ENCODE results near the gene S100B.

S100B gene

DNA sequence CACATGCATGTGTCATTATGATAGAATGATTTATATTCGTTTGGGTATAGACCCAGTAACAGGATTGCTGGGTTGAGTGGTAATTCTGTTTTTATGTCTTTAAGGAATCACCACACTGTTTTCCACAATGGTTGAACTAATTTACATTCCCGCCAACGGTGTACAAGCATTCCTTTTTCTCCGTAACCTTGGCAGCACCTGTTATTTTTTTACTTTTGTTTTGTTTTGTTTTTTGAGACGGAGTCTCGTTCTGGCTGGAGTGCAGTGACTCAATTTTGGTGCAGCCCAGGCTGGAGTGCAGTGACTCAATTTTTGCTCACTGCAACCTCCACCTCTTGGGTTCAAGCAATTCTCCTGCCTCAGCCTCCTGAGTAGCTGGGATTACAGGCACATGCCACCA, 8.5 kb upstream of the S100B start:
- no peaks in the 10 kb centered on the region for H3K27me3 ChIP-seq (ENCODE audit: insufficient read depth, low read length)
- H3K36me3 ChIP-seq (ENCODE audit: insufficient read depth, low read depth, low read length) = no peaks in the 10 kb centered on the region
- H3K4me3 ChIP-seq (ENCODE audit: low read length) = no peak overlapping the region
- no peaks in the 10 kb centered on the region; the same call in 1 of the 2 replicates for H3K9me3 ChIP-seq (ENCODE audit: insufficient read depth, low read depth, low read length)
- H3K27ac ChIP-seq (ENCODE audit: low read length) = no peak overlapping the region
- no peaks in the 10 kb centered on the region for H3K4me1 ChIP-seq (ENCODE audit: insufficient read depth, low read length)
- no peak overlapping the region for H3K9ac ChIP-seq (ENCODE audit: low read depth, low read length)

DNA sequence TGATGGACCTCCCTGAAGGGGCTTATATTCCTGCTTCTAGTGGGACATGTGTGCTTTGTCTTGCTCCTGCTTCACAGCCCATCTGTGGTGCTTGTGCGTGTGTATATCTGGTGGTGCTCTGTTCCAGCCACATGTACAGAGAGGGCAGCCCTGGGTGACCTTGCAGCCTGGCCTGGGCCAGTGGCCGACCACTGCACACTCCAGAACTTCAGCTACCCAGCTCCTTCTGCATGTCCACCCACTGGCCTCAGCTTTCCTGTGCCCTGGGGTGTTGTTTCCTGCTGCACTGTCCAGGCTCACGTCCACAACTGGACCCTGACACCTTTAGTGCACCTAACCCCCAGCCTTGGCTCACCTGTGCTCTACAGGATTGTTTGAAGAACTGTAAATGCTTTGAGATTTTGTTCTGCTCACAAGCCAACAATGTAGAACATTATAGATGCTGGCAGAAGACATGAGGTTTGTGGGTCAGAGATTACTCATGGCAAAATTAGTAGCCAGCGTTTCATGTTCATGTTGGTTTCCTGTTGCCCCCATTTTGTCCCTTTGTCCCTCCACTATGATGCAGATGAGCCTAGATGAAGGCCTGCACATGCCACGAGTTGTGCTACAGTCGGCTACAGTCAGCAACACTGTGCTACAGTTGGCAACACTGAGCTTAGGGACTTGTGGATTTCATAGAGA, 5.3 kb upstream of the S100B start:
- Histone ChIP-seq H3K36me3 (ENCODE audit: insufficient read depth, low read depth, low read length) (no peaks in the 10 kb centered on the region), H3K9ac (ENCODE audit: low read depth, low read length) (no peak overlapping the region), H3K9me3 (ENCODE audit: insufficient read depth, low read depth, low read length) (no peaks in the 10 kb centered on the region; the same call in 1 of the 2 replicates), H3K27me3 (ENCODE audit: insufficient read depth, low read length) (no peaks in the 10 kb centered on the region), H3K4me1 (ENCODE audit: insufficient read depth, low read length) (no peaks in the 10 kb centered on the region; the same call in 1 of the 2 replicates), H3K4me3 (ENCODE audit: low read length) (no peak overlapping the region), H3K27ac (ENCODE audit: low read length) (no peak overlapping the region)

DNA sequence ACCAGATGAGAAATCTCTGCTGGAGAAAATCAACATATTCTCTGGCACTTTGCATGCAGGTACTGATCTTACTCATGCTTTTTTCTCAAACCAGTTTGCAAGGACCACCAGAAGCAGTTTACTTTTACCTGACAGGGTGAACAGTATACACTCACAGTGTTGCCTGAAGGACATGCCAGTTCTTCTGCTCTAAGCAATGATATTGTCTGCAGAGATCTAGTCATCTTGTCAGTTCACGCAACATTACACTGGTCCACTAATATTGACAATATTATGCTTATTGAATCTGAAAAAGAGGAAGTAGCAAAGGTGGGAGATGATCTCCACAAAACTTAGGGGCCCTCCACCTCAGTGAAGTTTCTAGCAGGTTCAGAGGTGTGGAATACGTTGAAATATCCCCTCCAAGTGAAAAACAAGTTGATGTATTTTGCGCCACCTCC, 3.8 kb upstream of the S100B start:
- Histone ChIP-seq H3K27me3 (ENCODE audit: insufficient read depth, low read length) (no peaks in the 10 kb centered on the region), H3K4me1 (ENCODE audit: insufficient read depth, low read length) (no peaks in the 10 kb centered on the region; the same call in 1 of the 2 replicates), H3K9ac (ENCODE audit: low read depth, low read length) (no peak overlapping the region), H3K27ac (ENCODE audit: low read length) (no peak overlapping the region), H3K9me3 (ENCODE audit: insufficient read depth, low read depth, low read length) (no peaks in the 10 kb centered on the region; the same call in 1 of the 2 replicates), H3K36me3 (ENCODE audit: insufficient read depth, low read depth, low read length) (no peaks in the 10 kb centered on the region), H3K4me3 (ENCODE audit: low read length) (no peak overlapping the region)

DNA sequence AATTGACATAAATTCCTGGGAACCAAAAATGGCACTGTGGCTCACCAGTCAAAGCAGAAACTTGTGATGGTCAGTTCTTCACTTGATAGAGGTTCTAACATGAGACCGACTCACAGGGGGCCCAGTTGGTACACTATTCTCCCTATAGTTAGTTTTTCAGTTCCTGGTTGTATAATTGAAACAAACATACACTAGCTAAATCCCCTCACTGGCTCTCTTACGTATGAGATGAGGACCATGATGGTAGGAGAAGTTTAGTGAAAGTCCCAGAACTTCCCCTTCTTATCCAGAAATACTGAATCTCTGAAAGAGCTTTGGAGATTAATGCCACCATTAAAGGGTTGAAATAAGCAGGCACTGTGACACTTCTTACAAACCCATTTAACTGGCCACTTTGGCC, 2.8 kb upstream of the S100B start:
- Histone ChIP-seq H3K27ac (ENCODE audit: low read length) (no peak overlapping the region), H3K4me1 (ENCODE audit: insufficient read depth, low read length) (peaks cover 5% of the 10 kb centered on the region; the same call in 1 of the 2 replicates), H3K4me3 (ENCODE audit: low read length) (no peak overlapping the region), H3K27me3 (ENCODE audit: insufficient read depth, low read length) (no peaks in the 10 kb centered on the region), H3K9me3 (ENCODE audit: insufficient read depth, low read depth, low read length) (no peaks in the 10 kb centered on the region; the same call in 1 of the 2 replicates), H3K36me3 (ENCODE audit: insufficient read depth, low read depth, low read length) (no peaks in the 10 kb centered on the region), H3K9ac (ENCODE audit: low read depth, low read length) (no peak overlapping the region)

GRCh38 chr21:46606427-46606813, 1.5 kb upstream of the S100B start:
- Histone ChIP-seq H3K9ac (ENCODE audit: low read depth, low read length) (no peak overlapping the region), H3K4me3 (ENCODE audit: low read length) (no peak overlapping the region), H3K36me3 (ENCODE audit: insufficient read depth, low read depth, low read length) (no peaks in the 10 kb centered on the region), H3K27ac (ENCODE audit: low read length) (no peak overlapping the region), H3K27me3 (ENCODE audit: insufficient read depth, low read length) (no peaks in the 10 kb centered on the region), H3K9me3 (ENCODE audit: insufficient read depth, low read depth, low read length) (no peaks in the 10 kb centered on the region; the same call in 1 of the 2 replicates), H3K4me1 (ENCODE audit: insufficient read depth, low read length) (peaks cover 5% of the 10 kb centered on the region; the same call in 1 of the 2 replicates)

DNA sequence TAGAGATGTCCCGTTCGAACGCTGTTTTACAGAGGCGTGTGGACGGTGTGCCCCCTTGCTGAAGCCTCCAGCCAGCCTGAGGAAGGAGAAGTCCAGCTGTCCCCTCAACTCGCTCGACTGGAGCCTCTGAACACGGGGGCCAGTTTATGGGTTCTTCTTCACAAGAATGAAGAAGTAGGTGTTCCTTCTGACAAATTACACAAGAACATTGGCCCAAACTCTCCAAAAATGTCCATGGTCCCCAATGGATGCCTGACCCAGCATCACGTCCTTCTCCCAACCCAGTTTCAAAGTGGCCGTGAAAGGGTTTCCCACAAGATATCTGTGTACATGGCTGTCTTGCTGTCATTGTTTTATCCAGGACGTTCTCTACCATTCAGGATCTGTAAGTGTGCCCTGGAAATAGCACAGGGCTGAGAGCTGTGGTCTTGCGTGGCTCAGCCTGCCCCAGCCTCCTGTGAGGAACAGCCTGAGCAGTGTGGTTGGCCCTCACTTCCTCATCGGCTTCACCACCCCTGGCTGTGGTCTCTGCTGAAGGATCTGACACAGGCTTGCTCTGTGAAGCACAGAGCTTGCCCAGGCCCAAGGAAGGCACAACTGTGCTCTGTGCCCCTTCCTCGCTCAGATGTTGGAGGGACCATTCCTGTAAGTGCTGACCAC, 1.0 kb upstream of the S100B start:
- no peaks in the 10 kb centered on the region; the same call in 1 of the 2 replicates for H3K9me3 ChIP-seq (ENCODE audit: insufficient read depth, low read depth, low read length)

GRCh38 chr21:46604329-46604974, 430 bp downstream of the S100B start:
- Histone ChIP-seq H3K36me3 (ENCODE audit: insufficient read depth, low read depth, low read length) (no peaks in the 10 kb centered on the region), H3K4me1 (ENCODE audit: insufficient read depth, low read length) (peaks cover 5% of the 10 kb centered on the region; the same call in 1 of the 2 replicates), H3K27me3 (ENCODE audit: insufficient read depth, low read length) (no peaks in the 10 kb centered on the region), H3K4me3 (ENCODE audit: low read length) (no peak overlapping the region), H3K9ac (ENCODE audit: low read depth, low read length) (no peak overlapping the region), H3K9me3 (ENCODE audit: insufficient read depth, low read depth, low read length) (no peaks in the 10 kb centered on the region), H3K27ac (ENCODE audit: low read length) (no peak overlapping the region)

More for the DNA sequence above, 1.0 kb upstream of the S100B start:
- Histone ChIP-seq H3K27me3 (ENCODE audit: insufficient read depth, low read length) (no peaks in the 10 kb centered on the region), H3K4me3 (ENCODE audit: low read length) (no peak overlapping the region), H3K9ac (ENCODE audit: low read depth, low read length) (no peak overlapping the region), H3K36me3 (ENCODE audit: insufficient read depth, low read depth, low read length) (no peaks in the 10 kb centered on the region), H3K27ac (ENCODE audit: low read length) (no peak overlapping the region), H3K4me1 (ENCODE audit: insufficient read depth, low read length) (peaks cover 5% of the 10 kb centered on the region; the same call in 1 of the 2 replicates)

- Histone ChIP-seq H3K27ac (ENCODE audit: low read length) (no peak overlapping the region), H3K36me3 (ENCODE audit: insufficient read depth, low read depth, low read length) (no peaks in the 10 kb centered on the region), H3K9me3 (ENCODE audit: insufficient read depth, low read depth, low read length) (no peaks in the 10 kb centered on the region), H3K9ac (ENCODE audit: low read depth, low read length) (no peak overlapping the region), H3K27me3 (ENCODE audit: insufficient read depth, low read length) (no peaks in the 10 kb centered on the region), H3K4me3 (ENCODE audit: low read length) (no peak overlapping the region), H3K4me1 (ENCODE audit: insufficient read depth, low read length) (peaks cover 5% of the 10 kb centered on the region; the same call in 1 of the 2 replicates)
Measured at GRCh38 chr21:46603228-46603627, 1.7 kb downstream of the S100B start.

DNA sequence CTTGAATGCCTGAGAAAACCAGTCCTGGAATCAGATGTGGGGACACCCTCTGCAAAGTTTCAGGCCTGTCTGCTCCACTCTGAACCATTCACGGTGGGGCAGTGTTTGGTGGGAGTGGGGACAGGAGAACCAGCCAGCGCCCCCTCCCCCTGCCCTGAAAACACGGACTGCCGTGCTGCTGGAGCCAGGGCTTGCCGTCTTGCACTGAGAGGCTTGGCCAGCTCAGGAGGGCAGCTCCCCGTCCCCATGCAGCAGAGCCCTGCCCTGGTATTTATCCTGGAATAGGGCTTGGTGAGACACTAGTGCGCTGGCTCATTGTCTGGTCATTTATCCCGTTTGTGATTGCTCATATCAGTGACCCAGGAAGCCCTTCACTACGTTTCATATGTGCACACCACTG, 3.9 kb downstream of the S100B start:
- Histone ChIP-seq H3K27ac (ENCODE audit: low read length) (no peak overlapping the region), H3K27me3 (ENCODE audit: insufficient read depth, low read length) (no peaks in the 10 kb centered on the region), H3K4me1 (ENCODE audit: insufficient read depth, low read length) (peaks cover 5% of the 10 kb centered on the region; the same call in 1 of the 2 replicates), H3K9me3 (ENCODE audit: insufficient read depth, low read depth, low read length) (no peaks in the 10 kb centered on the region), H3K9ac (ENCODE audit: low read depth, low read length) (no peak overlapping the region), H3K4me3 (ENCODE audit: low read length) (no peak overlapping the region), H3K36me3 (ENCODE audit: insufficient read depth, low read depth, low read length) (no peaks in the 10 kb centered on the region)

GRCh38 chr21:46600305-46600704, 4.6 kb downstream of the S100B start:
- peaks cover 4% of the 10 kb centered on the region; the same call in 1 of the 2 replicates for H3K9me3 ChIP-seq (ENCODE audit: insufficient read depth, low read depth, low read length)
- peaks cover 5% of the 10 kb centered on the region; the same call in 1 of the 2 replicates for H3K4me1 ChIP-seq (ENCODE audit: insufficient read depth, low read length)
- H3K36me3 ChIP-seq (ENCODE audit: insufficient read depth, low read depth, low read length) = no peaks in the 10 kb centered on the region
- H3K27ac ChIP-seq (ENCODE audit: low read length) = no peak overlapping the region
- H3K9ac ChIP-seq (ENCODE audit: low read depth, low read length) = no peak overlapping the region
- H3K27me3 ChIP-seq (ENCODE audit: insufficient read depth, low read length) = no peaks in the 10 kb centered on the region
- H3K4me3 ChIP-seq (ENCODE audit: low read length) = no peak overlapping the region

DNA sequence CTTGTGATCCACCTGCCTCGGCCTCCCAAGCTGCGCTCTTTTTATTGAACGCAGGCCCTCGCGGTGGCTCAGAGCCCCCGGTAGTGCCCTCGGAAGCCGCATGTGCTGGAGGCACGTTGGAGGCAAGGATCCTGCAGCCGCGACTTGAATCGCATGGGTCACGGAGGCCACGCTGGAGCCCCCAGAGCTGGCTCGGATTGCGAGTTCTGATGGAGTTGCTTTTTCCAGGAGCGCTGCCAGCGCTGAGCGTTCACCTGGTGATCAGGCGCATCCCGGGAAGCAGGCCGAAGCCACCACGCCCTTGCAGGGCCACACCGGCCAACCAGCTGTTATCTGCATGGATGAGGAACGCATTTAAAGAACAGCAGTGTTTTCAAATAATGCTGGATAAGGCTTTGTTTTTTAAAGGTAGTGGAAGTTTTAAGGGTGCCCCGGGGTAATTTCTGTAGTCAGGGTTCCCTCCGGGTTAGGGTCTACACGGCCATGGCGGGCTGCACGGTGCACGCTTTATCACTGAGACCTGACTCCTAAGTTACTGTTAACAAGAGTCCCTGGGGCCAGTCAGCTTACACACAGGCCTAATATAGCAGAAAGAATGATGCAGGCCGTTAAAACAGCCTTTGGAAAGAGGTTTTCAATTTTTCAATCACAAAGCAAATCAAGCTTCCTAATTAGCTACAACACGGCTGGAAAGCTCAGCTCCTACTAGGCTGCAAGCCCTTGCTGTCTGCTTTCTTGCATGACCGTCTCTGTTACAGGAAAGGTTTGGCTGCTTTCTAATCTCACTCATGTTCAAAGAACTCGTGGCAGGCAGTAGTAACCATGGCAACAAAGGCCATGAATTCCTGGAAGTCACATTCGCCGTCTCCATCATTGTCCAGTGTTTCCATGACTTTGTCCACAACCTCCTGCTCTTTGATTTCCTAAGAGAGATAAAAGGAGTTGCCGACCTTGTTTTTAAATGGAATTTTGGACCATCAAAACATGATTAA, 6.0 kb downstream of the S100B start:
- H3K4me1 ChIP-seq (ENCODE audit: insufficient read depth, low read length) = peaks cover 5% of the 10 kb centered on the region; the same call in 1 of the 2 replicates
- peaks cover 18% of the 10 kb centered on the region for H3K9me3 ChIP-seq (ENCODE audit: insufficient read depth, low read depth, low read length)
- no peak overlapping the region for H3K4me3 ChIP-seq (ENCODE audit: low read length)
- no peaks in the 10 kb centered on the region for H3K27me3 ChIP-seq (ENCODE audit: insufficient read depth, low read length)
- no peak overlapping the region for H3K27ac ChIP-seq (ENCODE audit: low read length)
- H3K36me3 ChIP-seq (ENCODE audit: insufficient read depth, low read depth, low read length) = no peaks in the 10 kb centered on the region
- no peak overlapping the region for H3K9ac ChIP-seq (ENCODE audit: low read depth, low read length)
